Dermis blood vessel endothelial cell (primary cell): ENCODE results near the gene DNAJC18. TPM values are rescaled to one million over a fixed set of nuclear protein-coding genes. Genes with fewer than 3 reads are reported as not detected.
"Not testable (repeated sequence)": the region's sequence is repeated elsewhere in the genome, so short reads cannot be mapped to it uniquely, and the experiment has no call there.

Experiments
- DNase-seq: peaks from one replicate; pipeline ENCODE4 v3.0.0; 2010
- total RNA-seq: library from RNA; depleted of rRNA; stranded (reverse); fragments of >200 nt; gene quantifications from 2 replicates; pipeline ENCODE4 v1.2.3, GENCODE V29; 2014

DNAJC18 gene
- total RNA-seq, 1 donor from 2014 or later = 9.0 TPM

GRCh38 chr5:139402561-139403158 lies 36.7 kb downstream of the DNAJC18 start:
- DNase-seq = peak; percentile 59

- no peak for DNase-seq
Observed at GRCh38 chr5:139401546-139401945, 37.8 kb downstream of the DNAJC18 start.

GRCh38 chr5:139399501-139400121 lies 39.7 kb downstream of the DNAJC18 start:
- no peak for DNase-seq

GRCh38 chr5:139397921-139398320 lies 41.4 kb downstream of the DNAJC18 start:
- no peak for DNase-seq

GRCh38 chr5:139396691-139397090 lies 42.6 kb downstream of the DNAJC18 start:
- no peak for DNase-seq

GRCh38 chr5:139395844-139396640 lies 43.3 kb downstream of the DNAJC18 start:
- peak; percentile 54 for DNase-seq

- DNase-seq = peak; percentile 29
Observed at GRCh38 chr5:139394654-139395566, 44.4 kb downstream of the DNAJC18 start, which contains the start of gene PROB1. Gene PROB1 (minus strand): TSS chr5:139395104. CDS start chr5:139395081, 23 bp downstream.

GRCh38 chr5:139394123-139394653 lies 45.1 kb downstream of the DNAJC18 start:
- DNase-seq = peak; percentile 55

- DNase-seq = no peak
Observed at GRCh38 chr5:139393497-139394122, 45.7 kb downstream of the DNAJC18 start.

- peak; percentile 73 for DNase-seq
Observed at GRCh38 chr5:139392678-139393496, 46.4 kb downstream of the DNAJC18 start.

GRCh38 chr5:139392324-139392677 lies 47.0 kb downstream of the DNAJC18 start:
- DNase-seq = no peak

GRCh38 chr5:139391570-139392323 lies 47.6 kb downstream of the DNAJC18 start:
- no peak for DNase-seq

- DNase-seq = no peak
Observed at GRCh38 chr5:139390639-139391569, 48.4 kb downstream of the DNAJC18 start.

GRCh38 chr5:139389701-139390638 lies 49.4 kb downstream of the DNAJC18 start, which contains the start of gene MZB1:
Gene MZB1 (minus strand): TSS chr5:139389913. CDS start chr5:139389856, 57 bp downstream.
- DNase-seq = no peak

GRCh38 chr5:139388198-139388821 lies 51.0 kb downstream of the DNAJC18 start:
- peak; percentile 66 for DNase-seq

GRCh38 chr5:139387611-139388197 lies 51.6 kb downstream of the DNAJC18 start:
- no peak for DNase-seq

- not testable (repeated sequence) for DNase-seq
Observed at GRCh38 chr5:139386956-139387355, 52.4 kb downstream of the DNAJC18 start.
